ENCODE measurements around the gene PCSK1N.
"Not testable (repeated sequence)": the region's sequence is repeated elsewhere in the genome, so short reads cannot be mapped to it uniquely, and the experiment has no call there.

Gene PCSK1N

GRCh38 chrX:48826135-48826875 lies 9.1 kb downstream of the PCSK1N start, which contains the start of gene ERAS:
Gene ERAS, plus strand, starts transcription at chrX:48826513. Its CDS starts 2,611 bp downstream, at chrX:48829124.
- no peak within 1 kb of the TSS for H3K4me3 ChIP-seq
- no peak within 1 kb of the TSS for H3K27ac ChIP-seq

- H3K27ac ChIP-seq: no peak overlapping the region
- H3K4me3 ChIP-seq: no peak overlapping the region
These were observed 11.3 kb downstream of the PCSK1N start for GRCh38 chrX:48824066-48824465.

GRCh38 chrX:48823053-48823452 lies 12.4 kb downstream of the PCSK1N start:
- H3K27ac ChIP-seq: no peak overlapping the region
- no peak overlapping the region for H3K4me3 ChIP-seq

GRCh38 chrX:48819394-48819793 lies 16.0 kb downstream of the PCSK1N start:
- H3K27ac ChIP-seq, H3K4me3 ChIP-seq: not testable (repeated sequence)

- no peak overlapping the region for H3K4me3 ChIP-seq
- no peak overlapping the region for H3K27ac ChIP-seq
These were observed 16.5 kb downstream of the PCSK1N start for GRCh38 chrX:48818866-48819265.

- no peak overlapping the region for H3K4me3 ChIP-seq
- no peak overlapping the region for H3K27ac ChIP-seq
These were observed 17.3 kb downstream of the PCSK1N start for GRCh38 chrX:48818098-48818497.

GRCh38 chrX:48816014-48816810 lies 19.2 kb downstream of the PCSK1N start:
- Histone ChIP-seq H3K27ac (no peak overlapping the region), H3K4me3 (no peak overlapping the region)

- H3K27ac ChIP-seq: no peak overlapping the region
- no peak overlapping the region for H3K4me3 ChIP-seq
These were observed 20.1 kb downstream of the PCSK1N start for GRCh38 chrX:48815266-48815665.

GRCh38 chrX:48814722-48815121 lies 20.7 kb downstream of the PCSK1N start:
- Histone ChIP-seq H3K4me3 (no peak overlapping the region), H3K27ac (no peak overlapping the region)

- Histone ChIP-seq H3K27ac (no peak overlapping the region), H3K4me3 (no peak overlapping the region)
These were observed 21.8 kb downstream of the PCSK1N start for GRCh38 chrX:48813644-48814043.

GRCh38 chrX:48806081-48806480 lies 29.3 kb downstream of the PCSK1N start:
- Histone ChIP-seq H3K4me3 (no peak overlapping the region), H3K27ac (no peak overlapping the region)

- peak overlapping the region; percentile 30 to 51 (median 42) for H3K4me3 ChIP-seq
These were observed 32.6 kb downstream of the PCSK1N start for GRCh38 chrX:48802905-48803200.

GRCh38 chrX:48802089-48802904 lies 33.1 kb downstream of the PCSK1N start:
- peak overlapping the region; percentile 30 to 51 (median 42) for H3K4me3 ChIP-seq
- peak overlapping the region in 20 of 21 experiments; percentile 62 to 94 (median 88) for H3K27ac ChIP-seq

More at GRCh38 chrX:48802905-48803200, 32.6 kb downstream of the PCSK1N start:
- peak overlapping the region in 19 of 21 experiments; percentile 62 to 94 (median 89) for H3K27ac ChIP-seq

- Histone ChIP-seq H3K4me3 (peak within 1 kb of the TSS; percentile 44 to 61 (median 50)), H3K27ac (peak within 1 kb of the TSS; percentile 39 to 96 (median 90))
These were observed 33.9 kb downstream of the PCSK1N start, which contains the start of gene HDAC6 for GRCh38 chrX:48801280-48802088. Gene HDAC6, plus strand, starts transcription at chrX:48802067. Its CDS starts 626 bp downstream, at chrX:48802693.

GRCh38 chrX:48800574-48801279 lies 34.7 kb downstream of the PCSK1N start:
- Histone ChIP-seq H3K4me3 (peak overlapping the region; percentile 44 to 61 (median 50)), H3K27ac (peak overlapping the region; percentile 39 to 96 (median 88))

GRCh38 chrX:48798318-48798717 lies 37.1 kb downstream of the PCSK1N start:
- no peak overlapping the region for H3K4me3 ChIP-seq
- H3K27ac ChIP-seq: no peak overlapping the region

GRCh38 chrX:48794911-48795515 lies 40.4 kb downstream of the PCSK1N start:
- Histone ChIP-seq H3K4me3 (no peak overlapping the region), H3K27ac (no peak overlapping the region)

GRCh38 chrX:48794340-48794910 lies 41.0 kb downstream of the PCSK1N start:
- Histone ChIP-seq H3K27ac (no peak overlapping the region), H3K4me3 (no peak overlapping the region)

All from skin epidermis (tissue), 12 donors.